GM12878 (cell line): Measurements from ENCODE around the gene CSMD2. TPM values are rescaled to one million over a fixed set of nuclear protein-coding genes. Genes with fewer than 3 reads are reported as not detected.

Experiments used
- BCL11A ChIP-seq: IDR thresholded peaks from 2 replicates; pipeline ENCODE4 v1.6.1; 2011; ENCODE audit warnings: low read depth, low read length
- CEBPZ ChIP-seq: fragments of 150-350 bp; IDR thresholded peaks from 2 replicates; pipeline ENCODE4 v1.6.1; 2016; ENCODE audit warnings: low read depth, low read length
- CHD4 ChIP-seq: fragments of 200-600 bp; sonication (generic); IDR thresholded peaks from 2 replicates; pipeline ENCODE4 v1.6.1; 2016; ENCODE audit warnings: mild to moderate bottlenecking
- CTCF ChIP-seq, 3 experiments: IDR thresholded peaks in 2 of 3; conservative IDR thresholded peaks in 1 of 3; 2 replicates each; pipeline ENCODE4 v1.5.1; 2011; ENCODE audit warnings: low read depth in 3 of 3, low read length in 3 of 3, mild to moderate bottlenecking in 3 of 3, control low read depth in 2 of 3, moderate library complexity in 2 of 3, inconsistent platforms in 1 of 3, mixed read lengths in 1 of 3; ENCODE audit not compliant: control insufficient read depth in 2 of 3, insufficient read depth in 1 of 3; ENCODE audit errors: extremely low read depth in 1 of 3
- DPF2 ChIP-seq: fragments of 450-650 bp; IDR thresholded peaks from 2 replicates; pipeline ENCODE4 v1.6.1; 2017; ENCODE audit warnings: mild to moderate bottlenecking
- EGR1 ChIP-seq, 2 experiments: IDR thresholded peaks; 1 replicate in 1 of 2; 2 replicates in 1 of 2; pipeline ENCODE4 v1.6.1; 2011 to 2012; ENCODE audit warnings: low read depth in 2 of 2, low read length in 2 of 2, borderline replicate concordance in 1 of 2, mild to moderate bottlenecking in 1 of 2, moderate library complexity in 1 of 2
- KDM1A ChIP-seq: fragments of 200-600 bp; sonication (generic); IDR thresholded peaks from 2 replicates; pipeline ENCODE4 v1.6.1; 2016; ENCODE audit warnings: borderline replicate concordance
- MEF2A ChIP-seq: IDR thresholded peaks from 2 replicates; pipeline ENCODE4 v1.6.1; 2011; ENCODE audit warnings: low read depth, mild to moderate bottlenecking, low read length, moderate library complexity; ENCODE audit not compliant: insufficient read depth
- NBN ChIP-seq: fragments of 450-650 bp; IDR thresholded peaks from 2 replicates; pipeline ENCODE4 v1.6.1; 2016
- NFYB ChIP-seq: IDR thresholded peaks from 2 replicates; pipeline ENCODE4 v1.6.1; 2011; ENCODE audit warnings: low read depth, mild to moderate bottlenecking, low read length, improper control_type of control experiment, moderate library complexity; ENCODE audit not compliant: insufficient read depth
- POLR2AphosphoS2 ChIP-seq: IDR thresholded peaks from 2 replicates; pipeline ENCODE4 v1.6.1; 2011; ENCODE audit warnings: low read depth, mild to moderate bottlenecking, low read length, improper control_type of control experiment, moderate library complexity
- RAD51 ChIP-seq: fragments of 450-650 bp; IDR thresholded peaks from 2 replicates; pipeline ENCODE4 v1.6.1; 2016; ENCODE audit warnings: moderate library complexity, mild to moderate bottlenecking, inconsistent platforms
- RBBP5 ChIP-seq: fragments of 200-600 bp; sonication (generic); conservative IDR thresholded peaks from 2 replicates; pipeline ENCODE4 v1.6.1; 2016
- RUNX3 ChIP-seq: IDR thresholded peaks from 2 replicates; pipeline ENCODE4 v1.6.1; 2012; ENCODE audit warnings: low read length, inconsistent platforms
- SP1 ChIP-seq: IDR thresholded peaks from one replicate; pipeline ENCODE4 v1.6.1; 2011; ENCODE audit warnings: low read depth, low read length
- WRNIP1 ChIP-seq: IDR thresholded peaks from 2 replicates; pipeline ENCODE4 v1.6.1; 2011; ENCODE audit warnings: low read depth, low read length, improper control_type of control experiment, borderline replicate concordance
- polyA plus RNA-seq, 11 experiments: library from polyadenylated mRNA; depleted of rRNA in 4 of 11; unstranded in 6 of 11; stranded (reverse) in 5 of 11; fragments of >200 nt; fragmentation: Nextera tagmentation in 4 of 11; fragmentation: Illumina TruSeq in 1 of 11; extraction: Ambion mirVana in 4 of 11; extraction: Trizol in 1 of 11; gene quantifications; 1 replicate in 1 of 11; 2 replicates in 10 of 11; pipeline versions ENCODE4 v1.2.1 to v1.2.3, GENCODE V29; 2011 to 2016; ENCODE audit warnings: inconsistent platforms in 2 of 11, missing spikeins in 2 of 11, low read depth in 1 of 11
- total RNA-seq, 4 experiments: library from RNA; depleted of rRNA in 3 of 4; stranded (reverse); fragments of >200 nt in 3 of 4; fragmentation: Illumina TruSeq in 1 of 4; extraction: Trizol in 1 of 4; gene quantifications; 2 replicates each; pipeline versions ENCODE4 v1.2.1 to v1.2.3, GENCODE V29; 2013 to 2021

The CSMD2 gene
- total and polyA plus RNA-seq, 10 of the 15 experiments (the other 5 are each of a cell fraction or from before 2014, with no cell fraction given), result under 0.01 TPM; not detected in 9

- TF ChIP-seq CTCF (IDR thresholded peaks at IDR 0.05 in 2 of 3, conservative IDR thresholded peaks at IDR 0.05 in 1 of 3; ENCODE audit: control insufficient read depth in 2 of 3, extremely low read depth in 1 of 3, insufficient read depth in 1 of 3, low read depth in 3 of 3, low read length in 3 of 3), result no peak
- TF ChIP-seq SP1, result no peak
- no peak for TF ChIP-seq WRNIP1
- no peak for TF ChIP-seq POLR2AphosphoS2
- no peak for TF ChIP-seq BCL11A
- TF ChIP-seq NFYB, result no peak
- no peak for TF ChIP-seq RUNX3
- no peak for TF ChIP-seq EGR1 (IDR thresholded peaks at IDR 0.05; ENCODE audit: borderline replicate concordance in 1 of 2, low read depth in 2 of 2, low read length in 2 of 2)
- no peak for TF ChIP-seq KDM1A
- no peak for TF ChIP-seq NBN
- no peak for TF ChIP-seq RAD51
- no peak for TF ChIP-seq MEF2A
- no peak for TF ChIP-seq RBBP5
- no peak for TF ChIP-seq CEBPZ
- TF ChIP-seq CHD4, result no peak
- TF ChIP-seq DPF2, result no peak
Observed at GRCh38 chr1:33895976-33896375, 269.1 kb downstream of the CSMD2 start (continued).
